Measurements from ENCODE around the gene SCAANT1. TPM values are rescaled to one million over a fixed set of nuclear protein-coding genes. Genes with fewer than 3 reads are reported as not detected.

The SCAANT1 gene
- total RNA-seq, 1 experiment from 2014 or later, result not detected

- peaks cover 10% of the 10 kb centered on the region for H3K23me2 ChIP-seq (ENCODE audit: insufficient read length, low read depth, low read length, poor library complexity, severe bottlenecking)
- H3K18ac ChIP-seq (ENCODE audit: insufficient read length, low read depth, low read length), result no peak overlapping the region
- no peak overlapping the region for H3K4me2 ChIP-seq (ENCODE audit: insufficient read depth, insufficient read length, low read length)
- DNase-seq, result no peak
- H4K8ac ChIP-seq (replicated peaks; ENCODE audit: insufficient read length, low read depth, low read length), result no peak overlapping the region
- H3K79me2 ChIP-seq (ENCODE audit: insufficient read depth, low read length), result no peaks in the 10 kb centered on the region
- Mint-ChIP-seq H3K27ac (no peak overlapping the region), H3K4me3 (peak overlapping the region in 1 of 2 experiments; percentile 35; a peak in 2 of 5 replicates), H3K9me3 (no peaks in the 10 kb centered on the region), H3K27me3 (ENCODE audit: low read depth) (no peaks in the 10 kb centered on the region; the same call in none of the 2 replicates), H3K4me1 (peaks cover 18 to 26% of the 10 kb centered on the region in 2 experiments), H3K36me3 (ENCODE audit: insufficient read depth in 1 of 3, low read depth in 3 of 3) (peaks cover 10 to 40% (median 39%) of the 10 kb centered on the region in 3 experiments)
- H2AFZ ChIP-seq (ENCODE audit: low read length), result no peak overlapping the region
- no peak overlapping the region for H2BK15ac ChIP-seq (ENCODE audit: low read depth, low read length)
- no peak overlapping the region for H2BK120ac ChIP-seq (ENCODE audit: low read depth, low read length, poor library complexity, severe bottlenecking)
- H4K5ac ChIP-seq (ENCODE audit: insufficient read length, low read depth, low read length), result no peak overlapping the region
- peaks cover 2% of the 10 kb centered on the region for H3K79me1 ChIP-seq (ENCODE audit: insufficient read depth, low read depth, low read length, poor library complexity, severe bottlenecking)
- no peak overlapping the region for H3K14ac ChIP-seq (ENCODE audit: insufficient read depth, low read length)
- no peak overlapping the region for H3K23ac ChIP-seq (ENCODE audit: insufficient read length, low read depth, low read length)
- H3K27ac ChIP-seq (ENCODE audit: insufficient read length, low read depth, low read length), result no peak overlapping the region
- H3K9ac ChIP-seq (ENCODE audit: extremely low read depth, insufficient read length, low read length), result no peak overlapping the region
- no peak overlapping the region for H2AK5ac ChIP-seq (ENCODE audit: insufficient read length, low read length)
- no peaks in the 10 kb centered on the region for H4K20me1 ChIP-seq (ENCODE audit: control insufficient read depth, insufficient read depth, insufficient read length)
- WGBS (ENCODE audit: extremely low coverage, insufficient read length, low lambda C conversion rate), result no CpG with 5 or more reads among the region's 5 CpGs
- no peaks in the 10 kb centered on the region for H3K9me3 ChIP-seq (ENCODE audit: control insufficient read depth, low read depth, low read length)
- H2BK20ac ChIP-seq (ENCODE audit: low read depth, low read length, poor library complexity, severe bottlenecking), result no peak overlapping the region
- H3K56ac ChIP-seq (ENCODE audit: insufficient read length, low read depth, low read length), result no peak overlapping the region
- H2BK12ac ChIP-seq (ENCODE audit: insufficient read length, low read depth, low read length), result no peak overlapping the region
- H3K4me1 ChIP-seq (ENCODE audit: insufficient read depth, low read length), result no peaks in the 10 kb centered on the region
- H3T11ph ChIP-seq (ENCODE audit: low read length), result no peak overlapping the region
- no peak overlapping the region for H2BK5ac ChIP-seq (ENCODE audit: insufficient read length, low read length)
- H4K91ac ChIP-seq (ENCODE audit: insufficient read length, low read depth, low read length), result no peak overlapping the region
- H3K27me3 ChIP-seq (ENCODE audit: insufficient read depth, low read length), result no peaks in the 10 kb centered on the region
- no peak for TF ChIP-seq CTCF (conservative IDR thresholded peaks at IDR 0.05)
- no peak overlapping the region for H3K4ac ChIP-seq (ENCODE audit: low read depth, low read length)
Observed at GRCh38 chr3:63914312-63914711, 2.1 kb upstream of the SCAANT1 start.

Measured in H9 (cell line).